Spleen (tissue), 11 donors: ENCODE measurements around the gene ETV6. TPM values are rescaled to one million over a fixed set of nuclear protein-coding genes. Genes with fewer than 3 reads are reported as not detected.

ENCODE experiments used
- DNase-seq: peaks from one replicate; pipeline ENCODE4 v3.0.0-alpha.2; 2020
- H3K27ac ChIP-seq, 8 donors: fragments of 200-600 bp; sonication (generic) in 7 of 8; 1 replicate in 4 of 8; 2 replicates in 4 of 8; pipeline versions ENCODE4 v1.5.0 to v1.8.0; 2016 to 2021; ENCODE audit warnings: inconsistent platforms in 4 of 8, mild to moderate bottlenecking in 4 of 8, moderate library complexity in 1 of 8
- H3K27me3 ChIP-seq, 7 donors: fragments of 200-600 bp; sonication (generic) in 6 of 7; replicated peaks in 1 of 7; 1 replicate in 4 of 7; 2 replicates in 3 of 7; pipeline versions ENCODE4 v1.5.0 to v1.8.0; 2016 to 2021; ENCODE audit warnings: inconsistent platforms in 3 of 7, mild to moderate bottlenecking in 1 of 7
- H3K36me3 ChIP-seq, 6 donors: fragments of 200-600 bp; sonication (generic) in 5 of 6; 1 replicate in 4 of 6; 2 replicates in 2 of 6; pipeline versions ENCODE4 v1.5.0 to v1.8.0; 2016 to 2021; ENCODE audit warnings: inconsistent platforms in 2 of 6
- H3K4me1 ChIP-seq, 6 donors: fragments of 200-600 bp; sonication (generic) in 5 of 6; 1 replicate in 3 of 6; 2 replicates in 3 of 6; pipeline versions ENCODE4 v1.5.0 to v1.8.0; 2016 to 2021; ENCODE audit warnings: inconsistent platforms in 3 of 6
- H3K4me3 ChIP-seq, 8 donors: fragments of 200-600 bp; sonication (generic) in 7 of 8; 1 replicate in 4 of 8; 2 replicates in 4 of 8; pipeline versions ENCODE4 v1.5.0 to v1.8.0; 2016 to 2021; ENCODE audit warnings: inconsistent platforms in 4 of 8, mild to moderate bottlenecking in 4 of 8, moderate library complexity in 2 of 8
- H3K9me3 ChIP-seq, 8 donors: fragments of 200-600 bp; sonication (generic) in 7 of 8; 1 replicate in 4 of 8; 2 replicates in 4 of 8; pipeline versions ENCODE4 v1.5.0 to v1.8.0; 2016 to 2021; ENCODE audit warnings: inconsistent platforms in 4 of 8
- CTCF ChIP-seq, 11 experiments: fragments of 200-600 bp in 7 of 11; fragments of 450-650 bp in 4 of 11; sonication (generic) in 4 of 11; IDR thresholded peaks in 8 of 11; conservative IDR thresholded peaks in 3 of 11; 1 replicate in 7 of 11; 2 replicates in 4 of 11; pipeline versions ENCODE4 v1.4.0 to v1.8.0; 2016 to 2021; ENCODE audit warnings: antibody characterized with exemption in 11 of 11, inconsistent platforms in 4 of 11, mild to moderate bottlenecking in 1 of 11
- POLR2A ChIP-seq, 3 donors: fragments of 450-650 bp; IDR thresholded peaks; one replicate each; pipeline ENCODE4 v1.5.1; 2017; ENCODE audit warnings: antibody characterized with exemption in 3 of 3, mild to moderate bottlenecking in 1 of 3
- POLR2AphosphoS5 ChIP-seq, 3 donors: sonication (generic); formaldehyde crosslinking; IDR thresholded peaks; one replicate each; pipeline ENCODE4 v1.5.1; 2017; ENCODE audit warnings: antibody characterized with exemption in 3 of 3
- WGBS, 5 donors: extraction: QIAGEN DNeasy Blood & Tissue Kit in 3 of 5; methylation state at CpG; one replicate each; pipeline versions ENCODE4 v1.1.5 to v1.1.7; 2013 to 2018; 5-methylcytosine and 5-hydroxymethylcytosine counted together
- intact Hi-C: fragments of 100-400 bp; cut with DNase I; formaldehyde crosslinking; loops from one replicate; pipeline ENCODE4 v1.15.0; 2023; ENCODE audit warnings: low total_unique reads
- polyA plus RNA-seq, 3 donors: library from polyadenylated mRNA; stranded (reverse); fragments of 200-250 nt; gene quantifications; one replicate each; pipeline ENCODE4 v1.2.1, GENCODE V29; 2013
- total RNA-seq, 7 donors: library from RNA; depleted of rRNA in 3 of 7; stranded (reverse); fragments of >200 nt in 3 of 7; fragmentation: NEBNext Ultra II Directional in 4 of 7; extraction: Animal tissue kit (Norgen Biotek cat#: 25700) in 4 of 7; gene quantifications; one replicate each; pipeline versions ENCODE4 v1.1.0 to v1.2.1, GENCODE V29; 2016 to 2021
- donor health status: healthy with polysubstance abuse.
- donor health status: DM: no; HTN: no; CAD: no; lungs with moderate emphysema.
- donor health status: DM: no; HTN: no; CAD: no.
- donor health status: Bipolar disorder and iron deficiency.
- donor health status: healthy.
- donor health status: DM: no; HTN: no; CAD: no.
- donor health status: DM: yes; HTN: yes; CAD: no.

ETV6 gene
- total and polyA plus RNA-seq, 10 donors, result 7.2 to 116 (median 57.8) TPM

DNA sequence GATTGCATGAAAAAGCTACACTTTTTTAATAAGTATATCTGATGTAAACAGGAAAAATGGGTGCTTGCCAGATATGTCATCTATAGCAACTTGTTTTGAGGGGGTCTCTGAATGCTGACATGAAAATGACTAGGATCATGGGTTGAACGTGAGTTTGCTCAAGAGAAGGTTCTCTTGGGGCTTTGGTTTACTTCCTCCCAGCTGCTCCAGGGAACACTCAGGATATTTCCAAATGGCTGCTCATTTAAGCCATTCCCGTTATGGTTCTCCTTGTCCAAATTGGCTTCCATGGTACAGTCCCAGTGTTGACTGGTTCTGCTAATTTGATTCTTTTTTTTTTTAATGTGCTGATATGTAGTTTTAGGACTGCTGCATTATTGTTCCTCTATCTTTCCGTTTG is 118.3 kb downstream of the ETV6 start:
- peak overlapping the region in 7 of 8 donors; percentile 79 to 93 (median 86) for H3K27ac ChIP-seq
- H3K4me1 ChIP-seq, result peaks cover 41 to 100% (median 68%) of the 10 kb centered on the region in 6 donors
- TF ChIP-seq POLR2AphosphoS5 (IDR thresholded peaks at IDR 0.05) (no peak), POLR2A (IDR thresholded peaks at IDR 0.05) (no peak), CTCF (IDR thresholded peaks at IDR 0.05 in 8 of 11, conservative IDR thresholded peaks at IDR 0.05 in 3 of 11) (no peak)
- 50 to 75% (median 66%) methylated on average over 3 of the region's 3 CpGs for WGBS, 5 donors
- no peaks in the 10 kb centered on the region for H3K9me3 ChIP-seq
- H3K4me3 ChIP-seq, result no peak overlapping the region
- intact Hi-C loops, result no loop called here
- no peaks in the 10 kb centered on the region for H3K27me3 ChIP-seq
- DNase-seq, result no peak
- H3K36me3 ChIP-seq, result peaks cover 0 to 6% (median 0%) of the 10 kb centered on the region in 6 donors

GRCh38 chr12:11768233-11768965 is 118.9 kb downstream of the ETV6 start:
- no peak for TF ChIP-seq POLR2AphosphoS5 (IDR thresholded peaks at IDR 0.05)
- no peak for TF ChIP-seq CTCF (IDR thresholded peaks at IDR 0.05 in 8 of 11, conservative IDR thresholded peaks at IDR 0.05 in 3 of 11)
- TF ChIP-seq POLR2A (IDR thresholded peaks at IDR 0.05), result no peak
- no peak overlapping the region for H3K4me3 ChIP-seq
- intact Hi-C loops, result no loop called here
- DNase-seq, result no peak
- H3K36me3 ChIP-seq, result peaks cover 0 to 6% (median 0%) of the 10 kb centered on the region in 6 donors
- H3K9me3 ChIP-seq, result no peaks in the 10 kb centered on the region
- peaks cover 39 to 100% (median 66%) of the 10 kb centered on the region in 6 donors for H3K4me1 ChIP-seq
- peak overlapping the region in 6 of 8 donors; percentile 13 to 93 (median 88) for H3K27ac ChIP-seq
- WGBS, 5 donors, result 85 to 97% (median 88%) methylated on average over 5 of the region's 5 CpGs
- H3K27me3 ChIP-seq, result no peaks in the 10 kb centered on the region

GRCh38 chr12:11769723-11770514 is 120.4 kb downstream of the ETV6 start:
- H3K36me3 ChIP-seq, result peaks cover 0 to 17% (median 0%) of the 10 kb centered on the region in 6 donors
- no peak for DNase-seq
- intact Hi-C loops, result no loop called here
- no peak overlapping the region for H3K4me3 ChIP-seq
- peak overlapping the region in 5 of 8 donors; percentile 23 to 54 (median 49) for H3K27ac ChIP-seq
- 47 to 64% (median 51%) methylated on average over 12 of the region's 12 CpGs for WGBS, 5 donors
- peak in 1 of 3 donors; percentile 6 for TF ChIP-seq POLR2AphosphoS5 (IDR thresholded peaks at IDR 0.05)
- no peak for TF ChIP-seq CTCF (IDR thresholded peaks at IDR 0.05 in 8 of 11, conservative IDR thresholded peaks at IDR 0.05 in 3 of 11)
- no peaks in the 10 kb centered on the region for H3K27me3 ChIP-seq
- peaks cover 43 to 100% (median 70%) of the 10 kb centered on the region in 6 donors for H3K4me1 ChIP-seq
- no peaks in the 10 kb centered on the region for H3K9me3 ChIP-seq

DNA sequence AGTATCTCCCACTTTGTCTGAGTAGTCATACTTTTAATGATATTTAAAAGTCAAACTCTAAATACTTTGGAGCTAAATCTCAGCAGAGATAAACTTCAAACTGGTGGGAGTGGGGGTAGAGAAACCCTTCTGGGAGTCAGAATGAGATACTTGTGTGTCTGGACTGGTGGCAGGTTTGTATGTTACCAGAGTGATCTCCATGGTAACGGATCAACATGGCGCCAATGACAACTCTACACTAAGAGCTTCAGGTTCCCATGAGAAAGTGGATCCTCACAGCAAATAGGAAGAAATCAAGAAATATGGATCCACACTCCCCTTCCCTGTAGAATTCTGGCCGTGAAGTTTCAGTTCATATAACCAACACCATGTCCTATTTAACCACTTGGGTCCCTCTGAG is 121.9 kb downstream of the ETV6 start:
- Histone ChIP-seq H3K9me3 (no peaks in the 10 kb centered on the region), H3K4me3 (no peak overlapping the region), H3K36me3 (peaks cover 0 to 27% (median 0%) of the 10 kb centered on the region in 6 donors), H3K27me3 (no peaks in the 10 kb centered on the region), H3K27ac (peak overlapping the region in 1 of 8 donors; percentile 53), H3K4me1 (peaks cover 28 to 93% (median 55%) of the 10 kb centered on the region in 6 donors)
- DNase-seq, result no peak
- intact Hi-C loops, result no loop called here
- no peak for TF ChIP-seq CTCF (IDR thresholded peaks at IDR 0.05 in 8 of 11, conservative IDR thresholded peaks at IDR 0.05 in 3 of 11)
- TF ChIP-seq POLR2AphosphoS5 (IDR thresholded peaks at IDR 0.05), result no peak
- no peak for TF ChIP-seq POLR2A (IDR thresholded peaks at IDR 0.05)
- 82 to 92% (median 89%) methylated on average over 3 of the region's 3 CpGs for WGBS, 5 donors
